H1 (cell line): Measurements from ENCODE around the gene DNASE2B. TPM values are rescaled to one million over a fixed set of nuclear protein-coding genes. Genes with fewer than 3 reads are reported as not detected.

ENCODE experiments used
- ASH2L ChIP-seq: fragments of 200-600, 300-600 bp; sonication (generic); IDR thresholded peaks from one replicate; pipeline ENCODE4 v1.7.1; 2017; ENCODE audit warnings: low read length
- ATF3 ChIP-seq: IDR thresholded peaks from 2 replicates; pipeline ENCODE4 v1.6.1; 2011; ENCODE audit warnings: low read depth, mild to moderate bottlenecking, low read length; ENCODE audit not compliant: insufficient read depth
- CBX5 ChIP-seq: fragments of 300-800, 300-1000 bp; sonication (generic); IDR thresholded peaks from 2 replicates; pipeline ENCODE4 v1.7.1; 2016; ENCODE audit warnings: antibody characterized with exemption, low read length, low read depth
- EZH2 ChIP-seq: fragments of 200-600 bp; sonication (generic); IDR thresholded peaks from 2 replicates; pipeline ENCODE4 v1.7.1; 2012; ENCODE audit warnings: low read depth, mild to moderate bottlenecking, moderate library complexity, low read length, inconsistent platforms; ENCODE audit not compliant: severe bottlenecking
- GABPA ChIP-seq: IDR thresholded peaks from 2 replicates; pipeline ENCODE4 v1.6.1; 2011; ENCODE audit warnings: mild to moderate bottlenecking, low read length, moderate library complexity, borderline replicate concordance; ENCODE audit not compliant: insufficient read depth
- HDAC6 ChIP-seq: IDR thresholded peaks from one replicate; pipeline ENCODE4 v1.7.1; 2012; ENCODE audit warnings: low read depth, mild to moderate bottlenecking, inconsistent platforms, low read length, moderate library complexity
- NRF1 ChIP-seq: IDR thresholded peaks from 2 replicates; pipeline ENCODE4 v1.6.1; 2011; ENCODE audit warnings: mild to moderate bottlenecking, low read depth, low read length, improper control_type of control experiment
- POU5F1 ChIP-seq: IDR thresholded peaks from 2 replicates; pipeline ENCODE4 v1.6.1; 2011; ENCODE audit warnings: low read depth, mild to moderate bottlenecking, low read length, moderate library complexity
- TCF12 ChIP-seq: IDR thresholded peaks from 2 replicates; pipeline ENCODE4 v1.6.1; 2011; ENCODE audit warnings: low read depth, mild to moderate bottlenecking, low read length
- polyA plus RNA-seq, 7 experiments: library from polyadenylated mRNA; depleted of rRNA in 3 of 7; stranded (reverse) in 5 of 7; unstranded in 2 of 7; fragments of >200 nt in 5 of 7; fragments of 200-250 nt in 2 of 7; gene quantifications; 1 replicate in 5 of 7; 2 replicates in 1 of 7; 4 replicates in 1 of 7; pipeline versions ENCODE4 v1.2.1 to v1.2.3, GENCODE V29; 2011 to 2013; ENCODE audit warnings: missing spikeins in 2 of 7, mixed read lengths in 2 of 7
- total RNA-seq: library from RNA; stranded (reverse); fragmentation: NEBNext Ultra II Directional; extraction: Animal tissue kit (Norgen Biotek cat#: 25700); gene quantifications from 2 replicates; pipeline ENCODE4 v1.2.1, GENCODE V29; 2021
- TF ChIP-seq, protein P1 (sequence below): fragments of 300-600 bp; sonication (generic); IDR thresholded peaks from 2 replicates; pipeline ENCODE4 v1.7.1; 2012; ENCODE audit warnings: low read length, moderate library complexity, mild to moderate bottlenecking, inconsistent platforms; ENCODE audit not compliant: insufficient replicate concordance

DNASE2B gene
- total and polyA plus RNA-seq, 2 of the 8 experiments (the other 6 are each of a cell fraction or from before 2014, with no cell fraction given): not detected

DNA sequence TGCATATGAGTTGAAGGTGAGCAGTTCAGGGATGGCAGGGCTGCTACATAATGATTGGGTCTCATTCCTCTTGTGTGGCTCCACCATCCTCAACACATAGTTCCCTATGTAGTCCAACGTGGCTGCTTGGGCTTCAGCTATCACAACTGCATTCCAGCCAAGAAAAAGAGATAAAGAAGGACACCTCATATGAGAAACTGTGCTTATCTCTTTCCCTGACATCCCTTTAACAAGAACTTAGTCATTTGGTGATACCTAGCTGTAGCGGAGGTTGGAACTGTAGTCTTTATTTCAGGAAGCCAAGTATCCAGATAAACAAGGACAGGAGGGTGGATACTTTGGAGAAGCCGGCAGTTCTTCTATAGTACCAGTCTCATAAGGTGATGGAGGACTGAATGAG lies 42.7 kb upstream of the DNASE2B start (continued):
- TF ChIP-seq, protein P1, sequence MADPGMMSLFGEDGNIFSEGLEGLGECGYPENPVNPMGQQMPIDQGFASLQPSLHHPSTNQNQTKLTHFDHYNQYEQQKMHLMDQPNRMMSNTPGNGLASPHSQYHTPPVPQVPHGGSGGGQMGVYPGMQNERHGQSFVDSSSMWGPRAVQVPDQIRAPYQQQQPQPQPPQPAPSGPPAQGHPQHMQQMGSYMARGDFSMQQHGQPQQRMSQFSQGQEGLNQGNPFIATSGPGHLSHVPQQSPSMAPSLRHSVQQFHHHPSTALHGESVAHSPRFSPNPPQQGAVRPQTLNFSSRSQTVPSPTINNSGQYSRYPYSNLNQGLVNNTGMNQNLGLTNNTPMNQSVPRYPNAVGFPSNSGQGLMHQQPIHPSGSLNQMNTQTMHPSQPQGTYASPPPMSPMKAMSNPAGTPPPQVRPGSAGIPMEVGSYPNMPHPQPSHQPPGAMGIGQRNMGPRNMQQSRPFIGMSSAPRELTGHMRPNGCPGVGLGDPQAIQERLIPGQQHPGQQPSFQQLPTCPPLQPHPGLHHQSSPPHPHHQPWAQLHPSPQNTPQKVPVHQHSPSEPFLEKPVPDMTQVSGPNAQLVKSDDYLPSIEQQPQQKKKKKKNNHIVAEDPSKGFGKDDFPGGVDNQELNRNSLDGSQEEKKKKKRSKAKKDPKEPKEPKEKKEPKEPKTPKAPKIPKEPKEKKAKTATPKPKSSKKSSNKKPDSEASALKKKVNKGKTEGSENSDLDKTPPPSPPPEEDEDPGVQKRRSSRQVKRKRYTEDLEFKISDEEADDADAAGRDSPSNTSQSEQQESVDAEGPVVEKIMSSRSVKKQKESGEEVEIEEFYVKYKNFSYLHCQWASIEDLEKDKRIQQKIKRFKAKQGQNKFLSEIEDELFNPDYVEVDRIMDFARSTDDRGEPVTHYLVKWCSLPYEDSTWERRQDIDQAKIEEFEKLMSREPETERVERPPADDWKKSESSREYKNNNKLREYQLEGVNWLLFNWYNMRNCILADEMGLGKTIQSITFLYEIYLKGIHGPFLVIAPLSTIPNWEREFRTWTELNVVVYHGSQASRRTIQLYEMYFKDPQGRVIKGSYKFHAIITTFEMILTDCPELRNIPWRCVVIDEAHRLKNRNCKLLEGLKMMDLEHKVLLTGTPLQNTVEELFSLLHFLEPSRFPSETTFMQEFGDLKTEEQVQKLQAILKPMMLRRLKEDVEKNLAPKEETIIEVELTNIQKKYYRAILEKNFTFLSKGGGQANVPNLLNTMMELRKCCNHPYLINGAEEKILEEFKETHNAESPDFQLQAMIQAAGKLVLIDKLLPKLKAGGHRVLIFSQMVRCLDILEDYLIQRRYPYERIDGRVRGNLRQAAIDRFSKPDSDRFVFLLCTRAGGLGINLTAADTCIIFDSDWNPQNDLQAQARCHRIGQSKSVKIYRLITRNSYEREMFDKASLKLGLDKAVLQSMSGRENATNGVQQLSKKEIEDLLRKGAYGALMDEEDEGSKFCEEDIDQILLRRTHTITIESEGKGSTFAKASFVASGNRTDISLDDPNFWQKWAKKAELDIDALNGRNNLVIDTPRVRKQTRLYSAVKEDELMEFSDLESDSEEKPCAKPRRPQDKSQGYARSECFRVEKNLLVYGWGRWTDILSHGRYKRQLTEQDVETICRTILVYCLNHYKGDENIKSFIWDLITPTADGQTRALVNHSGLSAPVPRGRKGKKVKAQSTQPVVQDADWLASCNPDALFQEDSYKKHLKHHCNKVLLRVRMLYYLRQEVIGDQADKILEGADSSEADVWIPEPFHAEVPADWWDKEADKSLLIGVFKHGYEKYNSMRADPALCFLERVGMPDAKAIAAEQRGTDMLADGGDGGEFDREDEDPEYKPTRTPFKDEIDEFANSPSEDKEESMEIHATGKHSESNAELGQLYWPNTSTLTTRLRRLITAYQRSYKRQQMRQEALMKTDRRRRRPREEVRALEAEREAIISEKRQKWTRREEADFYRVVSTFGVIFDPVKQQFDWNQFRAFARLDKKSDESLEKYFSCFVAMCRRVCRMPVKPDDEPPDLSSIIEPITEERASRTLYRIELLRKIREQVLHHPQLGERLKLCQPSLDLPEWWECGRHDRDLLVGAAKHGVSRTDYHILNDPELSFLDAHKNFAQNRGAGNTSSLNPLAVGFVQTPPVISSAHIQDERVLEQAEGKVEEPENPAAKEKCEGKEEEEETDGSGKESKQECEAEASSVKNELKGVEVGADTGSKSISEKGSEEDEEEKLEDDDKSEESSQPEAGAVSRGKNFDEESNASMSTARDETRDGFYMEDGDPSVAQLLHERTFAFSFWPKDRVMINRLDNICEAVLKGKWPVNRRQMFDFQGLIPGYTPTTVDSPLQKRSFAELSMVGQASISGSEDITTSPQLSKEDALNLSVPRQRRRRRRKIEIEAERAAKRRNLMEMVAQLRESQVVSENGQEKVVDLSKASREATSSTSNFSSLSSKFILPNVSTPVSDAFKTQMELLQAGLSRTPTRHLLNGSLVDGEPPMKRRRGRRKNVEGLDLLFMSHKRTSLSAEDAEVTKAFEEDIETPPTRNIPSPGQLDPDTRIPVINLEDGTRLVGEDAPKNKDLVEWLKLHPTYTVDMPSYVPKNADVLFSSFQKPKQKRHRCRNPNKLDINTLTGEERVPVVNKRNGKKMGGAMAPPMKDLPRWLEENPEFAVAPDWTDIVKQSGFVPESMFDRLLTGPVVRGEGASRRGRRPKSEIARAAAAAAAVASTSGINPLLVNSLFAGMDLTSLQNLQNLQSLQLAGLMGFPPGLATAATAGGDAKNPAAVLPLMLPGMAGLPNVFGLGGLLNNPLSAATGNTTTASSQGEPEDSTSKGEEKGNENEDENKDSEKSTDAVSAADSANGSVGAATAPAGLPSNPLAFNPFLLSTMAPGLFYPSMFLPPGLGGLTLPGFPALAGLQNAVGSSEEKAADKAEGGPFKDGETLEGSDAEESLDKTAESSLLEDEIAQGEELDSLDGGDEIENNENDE: no peak
- TF ChIP-seq EZH2 (no peak), ASH2L (no peak), CBX5 (no peak), GABPA (no peak), ATF3 (no peak), NRF1 (no peak), HDAC6 (no peak), TCF12 (no peak), POU5F1 (no peak)
